Measurements from ENCODE around the gene IFRD2.
"Not testable (repeated sequence)": the region's sequence is repeated elsewhere in the genome, so short reads cannot be mapped to it uniquely, and the experiment has no call there.

IFRD2 gene

DNA sequence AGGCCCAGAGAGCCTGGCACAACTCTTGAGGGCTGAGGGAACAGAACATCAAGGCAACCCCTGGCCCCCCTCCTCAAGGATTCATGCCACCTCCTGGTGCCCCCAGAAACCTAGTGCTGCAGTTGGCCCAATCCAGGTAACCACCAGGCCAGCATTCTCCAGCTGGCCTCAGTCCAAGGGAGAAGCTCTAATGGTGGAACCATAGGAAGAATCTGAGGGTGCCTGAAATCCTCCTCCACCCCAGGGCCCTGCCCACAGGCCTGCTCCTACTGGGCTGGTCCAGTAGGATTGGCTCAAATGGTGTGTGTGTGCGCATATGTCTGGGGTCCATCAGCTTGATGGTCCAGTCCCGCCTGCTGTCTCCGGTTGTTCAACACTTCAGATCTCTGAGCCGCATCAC, 22.6 kb upstream of the IFRD2 start:
- TF ChIP-seq, protein P1, sequence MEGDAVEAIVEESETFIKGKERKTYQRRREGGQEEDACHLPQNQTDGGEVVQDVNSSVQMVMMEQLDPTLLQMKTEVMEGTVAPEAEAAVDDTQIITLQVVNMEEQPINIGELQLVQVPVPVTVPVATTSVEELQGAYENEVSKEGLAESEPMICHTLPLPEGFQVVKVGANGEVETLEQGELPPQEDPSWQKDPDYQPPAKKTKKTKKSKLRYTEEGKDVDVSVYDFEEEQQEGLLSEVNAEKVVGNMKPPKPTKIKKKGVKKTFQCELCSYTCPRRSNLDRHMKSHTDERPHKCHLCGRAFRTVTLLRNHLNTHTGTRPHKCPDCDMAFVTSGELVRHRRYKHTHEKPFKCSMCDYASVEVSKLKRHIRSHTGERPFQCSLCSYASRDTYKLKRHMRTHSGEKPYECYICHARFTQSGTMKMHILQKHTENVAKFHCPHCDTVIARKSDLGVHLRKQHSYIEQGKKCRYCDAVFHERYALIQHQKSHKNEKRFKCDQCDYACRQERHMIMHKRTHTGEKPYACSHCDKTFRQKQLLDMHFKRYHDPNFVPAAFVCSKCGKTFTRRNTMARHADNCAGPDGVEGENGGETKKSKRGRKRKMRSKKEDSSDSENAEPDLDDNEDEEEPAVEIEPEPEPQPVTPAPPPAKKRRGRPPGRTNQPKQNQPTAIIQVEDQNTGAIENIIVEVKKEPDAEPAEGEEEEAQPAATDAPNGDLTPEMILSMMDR (conservative IDR thresholded peaks at IDR 0.05; ENCODE audit: low read depth, low read length): no peak
- no peak for DNase-seq (ENCODE audit: low read depth)
- H3K4me3 ChIP-seq (ENCODE audit: low read depth, low read length): no peak overlapping the region

DNA sequence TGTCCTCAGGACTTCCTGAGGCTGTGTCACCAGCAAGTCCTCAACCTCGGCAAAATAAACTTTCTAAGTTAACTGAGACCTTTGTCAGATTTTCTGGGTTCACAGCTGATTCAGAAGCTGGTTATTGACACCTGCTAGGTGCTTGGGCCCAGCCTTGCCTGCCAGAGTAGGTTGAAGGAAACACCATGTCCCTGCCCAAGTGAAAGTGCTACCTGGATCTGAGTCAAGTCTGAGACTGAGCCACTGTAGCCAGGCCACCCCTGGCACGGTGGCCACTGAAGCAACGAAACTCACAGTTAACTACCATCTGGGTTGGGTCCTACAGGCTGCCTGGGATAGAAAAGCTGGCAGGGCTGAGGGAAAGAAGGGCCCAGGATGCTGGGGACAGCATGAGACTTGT, 22.1 kb upstream of the IFRD2 start:
- TF ChIP-seq, protein P1 (conservative IDR thresholded peaks at IDR 0.05; ENCODE audit: low read depth, low read length): no peak
- H3K4me3 ChIP-seq (ENCODE audit: low read depth, low read length): no peak overlapping the region
- DNase-seq (ENCODE audit: low read depth): no peak

DNA sequence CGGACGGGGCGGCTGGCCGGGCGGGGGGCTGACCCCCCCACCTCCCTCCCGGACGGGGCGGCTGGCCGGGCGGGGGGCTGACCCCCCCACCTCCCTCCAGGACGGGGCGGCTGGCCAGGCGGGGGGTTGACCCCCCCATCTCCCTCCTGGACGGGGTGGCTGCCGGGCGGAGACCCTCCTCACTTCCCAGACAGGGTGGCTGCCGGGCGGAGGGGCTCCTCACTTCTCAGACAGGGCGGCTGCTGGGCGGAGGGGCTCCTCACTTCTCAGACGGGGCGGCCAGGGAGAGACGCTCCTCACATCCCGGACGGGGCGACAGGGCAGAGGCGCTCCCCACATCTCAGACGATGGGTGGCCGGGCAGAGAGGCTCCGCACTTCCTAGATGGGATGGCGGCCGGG, 19.8 kb upstream of the IFRD2 start:
- not testable (repeated sequence) for DNase-seq (ENCODE audit: low read depth); H3K4me3 ChIP-seq (ENCODE audit: low read depth, low read length)

DNA sequence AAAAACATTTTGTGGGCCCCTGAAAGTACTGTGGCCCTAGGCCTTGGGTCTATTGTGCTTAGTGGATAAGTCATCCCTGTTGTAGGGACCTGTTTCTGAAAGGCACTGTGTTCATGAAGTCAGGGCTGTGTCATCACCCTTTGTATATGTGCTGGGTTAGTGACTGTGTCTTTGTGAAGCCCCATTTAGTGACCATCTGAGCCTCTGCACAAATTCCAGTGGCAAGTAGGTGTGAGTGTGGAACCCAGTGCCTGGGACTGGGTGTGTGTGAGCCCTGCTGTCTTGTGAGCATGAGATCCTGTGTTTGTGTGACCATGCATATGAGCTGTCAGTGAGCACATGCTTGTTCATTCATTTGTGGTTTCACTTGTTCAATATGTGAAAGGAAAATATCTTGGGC, 12.4 kb upstream of the IFRD2 start:
- DNase-seq (ENCODE audit: low read depth): no peak
- no peak overlapping the region for H3K4me3 ChIP-seq (ENCODE audit: low read depth, low read length)
- TF ChIP-seq, protein P1 (conservative IDR thresholded peaks at IDR 0.05; ENCODE audit: low read depth, low read length): no peak

DNA sequence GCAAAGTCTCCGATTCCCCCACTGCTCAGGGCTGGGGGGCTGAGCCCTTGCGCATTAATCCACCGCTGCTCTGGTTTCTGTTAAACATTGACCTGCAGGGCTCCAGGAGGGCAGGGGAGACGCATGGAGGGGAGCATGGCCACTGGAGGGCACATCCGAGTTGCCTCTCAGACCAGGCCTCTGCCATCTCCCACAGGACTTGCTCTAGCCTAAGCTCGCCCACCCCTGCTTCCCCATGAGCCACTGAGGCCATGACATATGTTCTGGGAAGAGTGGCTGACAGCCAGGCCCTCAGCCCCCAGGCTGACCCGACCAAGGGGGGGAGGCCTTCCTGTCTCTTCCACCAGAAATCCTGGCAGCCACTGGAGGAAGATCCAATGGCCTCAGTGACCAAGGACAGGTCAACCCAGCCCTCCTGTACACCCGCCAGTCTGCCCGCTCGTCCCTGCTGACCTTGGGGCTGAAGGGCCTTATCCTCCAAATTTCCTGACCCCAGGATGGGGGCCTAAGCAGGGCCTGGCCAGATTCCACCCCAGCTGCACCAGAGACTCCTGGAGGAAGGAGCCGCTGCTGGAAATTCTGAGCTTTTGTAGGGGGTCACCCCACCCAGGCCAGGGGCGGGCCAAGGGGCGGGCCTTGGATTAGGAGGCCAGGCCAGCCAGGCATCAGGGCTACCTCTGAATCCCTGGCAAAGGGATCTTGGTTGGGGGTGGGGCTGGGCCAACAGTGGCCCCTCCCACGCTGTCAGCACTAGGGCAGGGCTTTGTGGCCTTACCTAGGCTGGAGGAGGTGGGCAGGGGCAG, 11.0 kb upstream of the IFRD2 start, which contains the start of gene HYAL1:
TSS of gene HYAL1 (minus strand) at position 562 of the 803 bp plus-strand sequence. CDS start 618 bp downstream, outside the sequence.
- DNase-seq (ENCODE audit: low read depth): no peak
- TF ChIP-seq, protein P1 (conservative IDR thresholded peaks at IDR 0.05; ENCODE audit: low read depth, low read length): peak; percentile 5
- no peak within 1 kb of the TSS for H3K4me3 ChIP-seq (ENCODE audit: low read depth, low read length)

DNA sequence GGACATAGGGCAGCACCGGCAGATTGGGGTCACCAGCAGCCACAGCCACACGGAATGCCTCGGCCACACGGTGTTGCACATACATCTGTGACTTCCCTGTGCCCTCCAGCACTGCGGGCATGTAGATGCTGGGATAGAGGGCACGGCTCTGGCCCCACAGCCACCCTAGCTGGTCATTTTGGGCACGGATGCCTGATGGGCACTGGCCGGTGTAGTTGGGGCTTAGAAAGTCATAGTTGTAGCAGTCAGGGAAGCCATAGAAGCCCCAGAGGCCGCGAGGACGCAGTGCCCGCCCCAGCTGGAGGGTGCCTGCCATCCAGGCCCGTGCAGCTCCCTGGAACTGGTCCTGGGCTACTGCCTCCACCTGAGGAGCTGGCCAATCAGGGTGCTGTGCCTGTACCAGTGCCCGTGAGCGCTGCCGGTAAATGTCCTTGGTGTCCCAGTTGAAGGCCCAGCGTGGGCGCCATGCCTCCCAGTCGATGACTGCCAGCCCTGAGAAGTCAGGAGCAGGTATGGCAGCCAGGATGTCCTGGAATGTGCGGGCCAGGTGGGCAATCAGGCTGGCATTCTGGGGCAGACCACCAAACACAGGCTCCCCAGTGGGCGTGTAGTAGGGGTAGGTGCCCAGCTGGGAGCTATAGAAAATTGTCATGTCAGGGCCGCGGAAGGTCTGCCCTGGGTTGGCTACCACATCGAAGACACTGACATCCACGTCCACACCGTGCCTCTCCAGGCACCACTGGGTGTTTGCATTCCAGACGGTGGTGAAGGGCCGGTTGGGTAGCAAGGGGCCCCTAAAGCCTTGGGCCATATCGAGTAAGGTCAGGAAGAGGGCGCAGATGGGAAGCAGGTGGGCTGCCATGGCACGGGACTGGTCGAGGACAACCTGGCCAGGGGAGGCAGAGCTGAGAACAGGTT, 10.1 kb upstream of the IFRD2 start:
- TF ChIP-seq, protein P1 (conservative IDR thresholded peaks at IDR 0.05; ENCODE audit: low read depth, low read length): no peak
- no peak for DNase-seq (ENCODE audit: low read depth)

DNA sequence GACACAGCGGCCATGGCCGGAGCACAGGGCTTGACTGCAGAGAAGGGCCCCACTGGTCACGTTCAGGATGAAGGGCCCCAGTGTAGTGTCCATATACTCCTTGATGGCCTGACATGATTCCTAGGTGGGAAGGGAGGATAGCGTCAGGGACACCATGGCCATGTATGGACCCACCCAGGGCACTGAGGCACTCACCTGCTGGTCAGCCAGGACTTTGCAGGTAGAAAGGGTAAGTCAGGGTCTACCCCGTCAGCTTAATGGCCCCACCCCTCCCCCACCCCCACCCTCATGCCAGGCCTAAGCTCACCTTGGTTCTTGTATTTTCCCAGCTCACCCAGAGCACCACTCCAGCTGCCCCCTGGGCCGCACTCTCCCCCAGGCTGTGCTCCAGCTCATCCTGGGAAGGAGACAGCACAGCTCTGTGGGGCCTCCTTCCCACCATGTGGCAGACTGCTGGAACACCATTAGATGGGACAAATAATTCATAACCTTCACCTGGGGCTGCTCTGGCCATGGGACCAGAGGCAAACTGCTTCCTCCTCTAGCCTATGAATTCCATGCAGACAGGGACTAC, 8.5 kb upstream of the IFRD2 start:
- DNase-seq (ENCODE audit: low read depth): no peak
- no peak overlapping the region for H3K4me3 ChIP-seq (ENCODE audit: low read depth, low read length)
- TF ChIP-seq, protein P1 (conservative IDR thresholded peaks at IDR 0.05; ENCODE audit: low read depth, low read length): no peak

More for the DNA sequence above, 10.1 kb upstream of the IFRD2 start:
- H3K4me3 ChIP-seq (ENCODE audit: low read depth, low read length): no peak overlapping the region
